GM18861 (cell line): ENCODE measurements around the gene CCDC126.
"Not testable (repeated sequence)": the region's sequence is repeated elsewhere in the genome, so short reads cannot be mapped to it uniquely, and the experiment has no call there.

Experiments used
- ATAC-seq: cut with Tn5 transposase; IDR thresholded peaks from one replicate; pipeline ENCODE4 v1.9.1; 2021; ENCODE audit not compliant: unreplicated experiment

Gene CCDC126

GRCh38 chr7:23622506-23622925 is 25.3 kb downstream of the CCDC126 start:
- ATAC-seq: no peak

GRCh38 chr7:23628370-23628769 is 31.2 kb downstream of the CCDC126 start:
- no peak for ATAC-seq

GRCh38 chr7:23633417-23633816 is 36.2 kb downstream of the CCDC126 start:
- no peak for ATAC-seq

GRCh38 chr7:23645822-23646221 is 48.6 kb downstream of the CCDC126 start:
- ATAC-seq: no peak

GRCh38 chr7:23653942-23654341 is 56.8 kb downstream of the CCDC126 start:
- ATAC-seq: no peak

- no peak for ATAC-seq
These were observed 57.3 kb downstream of the CCDC126 start for GRCh38 chr7:23654508-23654907.

GRCh38 chr7:23655433-23655832 is 58.3 kb downstream of the CCDC126 start:
- no peak for ATAC-seq

GRCh38 chr7:23658831-23659427 is 61.7 kb downstream of the CCDC126 start:
- no peak for ATAC-seq

- no peak for ATAC-seq
These were observed 64.2 kb downstream of the CCDC126 start for GRCh38 chr7:23661385-23661784.

GRCh38 chr7:23662124-23662983 is 65.2 kb downstream of the CCDC126 start:
- no peak for ATAC-seq

- no peak for ATAC-seq
These were observed 65.8 kb downstream of the CCDC126 start for GRCh38 chr7:23662984-23663313.

- ATAC-seq: no peak
These were observed 66.9 kb downstream of the CCDC126 start for GRCh38 chr7:23664122-23664521.

- ATAC-seq: no peak
These were observed 74.9 kb downstream of the CCDC126 start for GRCh38 chr7:23672033-23672432.

GRCh38 chr7:23679898-23680413 is 82.8 kb downstream of the CCDC126 start, which contains the start of gene FAM221A:
FAM221A (plus strand) TSS chr7:23680199; CDS start chr7:23680219, 20 bp downstream.
- ATAC-seq: peak; percentile 94

- no peak for ATAC-seq
These were observed 83.5 kb downstream of the CCDC126 start for GRCh38 chr7:23680414-23681405.

- not testable (repeated sequence) for ATAC-seq
These were observed 86.9 kb downstream of the CCDC126 start for GRCh38 chr7:23684041-23684440.

- ATAC-seq: no peak
These were observed 88.5 kb downstream of the CCDC126 start for GRCh38 chr7:23685731-23686130.

- ATAC-seq: no peak
These were observed 89.8 kb downstream of the CCDC126 start for GRCh38 chr7:23687011-23687410.

GRCh38 chr7:23689165-23689564 is 92.0 kb downstream of the CCDC126 start:
- ATAC-seq: no peak

- no peak for ATAC-seq
These were observed 94.1 kb downstream of the CCDC126 start for GRCh38 chr7:23691320-23691719.

- no peak for ATAC-seq
These were observed 96.0 kb downstream of the CCDC126 start for GRCh38 chr7:23693224-23693623.
